ENCODE measurements around the gene GRK2. TPM values are rescaled to one million over a fixed set of nuclear protein-coding genes. Genes with fewer than 3 reads are reported as not detected.

The GRK2 gene
- total RNA-seq, 3 donors from 2014 or later = 41.1 to 52.8 (median 52.1) TPM

GRCh38 chr11:67310246-67311050 lies 44.2 kb downstream of the GRK2 start:
- Histone ChIP-seq H3K4me3 (no peak overlapping the region), H3K9me3 (no peaks in the 10 kb centered on the region), H3K27ac (peak overlapping the region; percentile 89 to 91), H3K36me3 (no peaks in the 10 kb centered on the region), H3K27me3 (no peaks in the 10 kb centered on the region), H3K4me1 (peaks cover 6 to 13% of the 10 kb centered on the region in 2 donors)
- TF ChIP-seq POLR2AphosphoS5 (IDR thresholded peaks at IDR 0.05) (no peak), CTCF (IDR thresholded peaks at IDR 0.05) (no peak), POLR2A (IDR thresholded peaks at IDR 0.05) (no peak)
- peak in 1 of 2 donors; percentile 48 for DNase-seq (ENCODE audit: low spot score in 2 of 2)
- intact Hi-C loops (cut with DNase I; ENCODE audit: low total_unique reads) = loop anchor here (10.0 kb wide), 1 partner anchor 1146 kb away; no protein-coding TSS in a partner anchor

- Histone ChIP-seq H3K9me3 (no peaks in the 10 kb centered on the region), H3K4me3 (no peak overlapping the region), H3K36me3 (no peaks in the 10 kb centered on the region), H3K4me1 (peaks cover 6 to 13% of the 10 kb centered on the region in 2 donors), H3K27ac (peak overlapping the region; percentile 89 to 91), H3K27me3 (no peaks in the 10 kb centered on the region)
- no peak for DNase-seq (ENCODE audit: low spot score in 2 of 2)
- TF ChIP-seq POLR2A (IDR thresholded peaks at IDR 0.05) (no peak), CTCF (IDR thresholded peaks at IDR 0.05) (no peak), POLR2AphosphoS5 (IDR thresholded peaks at IDR 0.05) (no peak)
- intact Hi-C loops (cut with DNase I; ENCODE audit: low total_unique reads) = loop anchor here (10.0 kb wide), 1 partner anchor 1146 kb away; no protein-coding TSS in a partner anchor
Observed at GRCh38 chr11:67311051-67311555, 44.8 kb downstream of the GRK2 start.

GRCh38 chr11:67311556-67312082 lies 45.3 kb downstream of the GRK2 start:
- Histone ChIP-seq H3K27ac (peak overlapping the region; percentile 89 to 91), H3K36me3 (no peaks in the 10 kb centered on the region), H3K4me1 (peaks cover 6 to 13% of the 10 kb centered on the region in 2 donors), H3K27me3 (no peaks in the 10 kb centered on the region), H3K4me3 (no peak overlapping the region), H3K9me3 (no peaks in the 10 kb centered on the region)
- peak in 1 of 2 donors; percentile 42 for DNase-seq (ENCODE audit: low spot score in 2 of 2)
- TF ChIP-seq CTCF (IDR thresholded peaks at IDR 0.05) (no peak), POLR2AphosphoS5 (IDR thresholded peaks at IDR 0.05) (no peak)
- intact Hi-C loops (cut with DNase I; ENCODE audit: low total_unique reads) = loop anchor here (10.0 kb wide), 1 partner anchor 1147 kb away; no protein-coding TSS in a partner anchor

GRCh38 chr11:67312187-67313021 lies 46.1 kb downstream of the GRK2 start:
- peak; percentile 82 to 88 for DNase-seq (ENCODE audit: low spot score in 2 of 2)
- peaks cover 6 to 13% of the 10 kb centered on the region in 2 donors for H3K4me1 ChIP-seq
- H3K36me3 ChIP-seq = no peaks in the 10 kb centered on the region
- H3K4me3 ChIP-seq = peak overlapping the region in 1 of 3 donors; percentile 33
- peak overlapping the region; percentile 89 to 91 for H3K27ac ChIP-seq
- intact Hi-C loops (cut with DNase I; ENCODE audit: low total_unique reads) = loop anchor here (10.0 kb wide), 1 partner anchor 1148 kb away; no protein-coding TSS in a partner anchor
- H3K9me3 ChIP-seq = no peaks in the 10 kb centered on the region
- H3K27me3 ChIP-seq = no peaks in the 10 kb centered on the region
- TF ChIP-seq CTCF (IDR thresholded peaks at IDR 0.05) = no peak
- TF ChIP-seq POLR2A (IDR thresholded peaks at IDR 0.05) = no peak
- peak; percentile 41 to 65 (median 58) for TF ChIP-seq POLR2AphosphoS5 (IDR thresholded peaks at IDR 0.05)
